Coronary artery (tissue), 2 donors: ENCODE measurements around the gene CACNA2D2.

Experiments
- DNase-seq: peaks from one replicate; pipeline ENCODE4 v3.0.0-alpha.2; 2017; ENCODE audit warnings: low spot score
- H3K27ac ChIP-seq, 2 donors: fragments of 200-600 bp; sonication (generic); one replicate each; pipeline ENCODE4 v1.5.1; 2016 to 2019
- H3K4me3 ChIP-seq: fragments of 200-600 bp; sonication (generic); 2 replicates; pipeline ENCODE4 v1.5.1; 2016; ENCODE audit warnings: mild to moderate bottlenecking, moderate library complexity
- TF ChIP-seq, protein P1 (sequence below): fragments of 200-600 bp; sonication (generic); IDR thresholded peaks from one replicate; pipeline ENCODE4 v1.5.1; 2019; ENCODE audit warnings: antibody characterized with exemption

Gene CACNA2D2

DNA sequence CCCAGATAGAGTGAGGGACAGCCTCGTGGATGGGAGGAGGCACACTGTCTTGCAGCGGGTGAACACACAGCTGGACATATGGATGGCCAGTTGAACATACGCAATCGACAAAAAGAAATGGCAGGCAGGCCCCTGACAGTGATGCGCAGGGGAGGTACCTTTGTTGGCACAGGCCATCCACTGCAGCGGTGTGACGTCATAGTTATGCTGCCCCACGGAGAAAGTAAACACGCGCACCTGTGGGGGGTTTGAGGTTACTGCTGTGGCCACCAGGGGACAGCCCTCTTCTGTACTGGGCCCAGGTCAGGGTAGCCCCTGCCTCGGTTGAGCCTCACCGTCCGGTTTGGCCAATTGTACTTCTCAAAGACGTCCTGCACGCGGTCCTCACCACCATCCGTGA is 124.7 kb downstream of the CACNA2D2 start:
- no peak for DNase-seq
- Histone ChIP-seq H3K27ac (no peak overlapping the region), H3K4me3 (no peak overlapping the region)
- TF ChIP-seq, protein P1, sequence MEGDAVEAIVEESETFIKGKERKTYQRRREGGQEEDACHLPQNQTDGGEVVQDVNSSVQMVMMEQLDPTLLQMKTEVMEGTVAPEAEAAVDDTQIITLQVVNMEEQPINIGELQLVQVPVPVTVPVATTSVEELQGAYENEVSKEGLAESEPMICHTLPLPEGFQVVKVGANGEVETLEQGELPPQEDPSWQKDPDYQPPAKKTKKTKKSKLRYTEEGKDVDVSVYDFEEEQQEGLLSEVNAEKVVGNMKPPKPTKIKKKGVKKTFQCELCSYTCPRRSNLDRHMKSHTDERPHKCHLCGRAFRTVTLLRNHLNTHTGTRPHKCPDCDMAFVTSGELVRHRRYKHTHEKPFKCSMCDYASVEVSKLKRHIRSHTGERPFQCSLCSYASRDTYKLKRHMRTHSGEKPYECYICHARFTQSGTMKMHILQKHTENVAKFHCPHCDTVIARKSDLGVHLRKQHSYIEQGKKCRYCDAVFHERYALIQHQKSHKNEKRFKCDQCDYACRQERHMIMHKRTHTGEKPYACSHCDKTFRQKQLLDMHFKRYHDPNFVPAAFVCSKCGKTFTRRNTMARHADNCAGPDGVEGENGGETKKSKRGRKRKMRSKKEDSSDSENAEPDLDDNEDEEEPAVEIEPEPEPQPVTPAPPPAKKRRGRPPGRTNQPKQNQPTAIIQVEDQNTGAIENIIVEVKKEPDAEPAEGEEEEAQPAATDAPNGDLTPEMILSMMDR: no peak

DNA sequence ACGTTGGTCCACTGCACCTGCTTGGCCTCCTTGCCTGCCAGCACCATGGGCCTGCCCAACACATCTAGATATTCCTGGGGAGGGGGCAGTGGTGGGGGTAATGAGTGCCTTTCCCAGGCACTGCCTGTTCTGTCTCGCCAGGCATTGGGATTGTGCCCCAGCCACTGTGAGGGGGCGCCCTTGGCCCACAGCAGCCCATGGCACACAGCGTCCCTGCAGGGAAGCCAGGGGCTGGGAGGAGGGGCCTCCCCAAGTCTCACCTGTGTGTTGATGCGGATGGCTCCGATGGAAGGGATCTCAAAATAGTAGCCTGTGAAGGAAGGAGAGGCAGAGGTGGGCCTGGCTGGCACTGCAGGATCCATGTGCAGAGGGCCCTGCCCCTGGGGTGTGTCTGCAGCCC is 125.4 kb downstream of the CACNA2D2 start:
- Histone ChIP-seq H3K4me3 (no peak overlapping the region), H3K27ac (no peak overlapping the region)
- TF ChIP-seq, protein P1: no peak
- DNase-seq: no peak

DNA sequence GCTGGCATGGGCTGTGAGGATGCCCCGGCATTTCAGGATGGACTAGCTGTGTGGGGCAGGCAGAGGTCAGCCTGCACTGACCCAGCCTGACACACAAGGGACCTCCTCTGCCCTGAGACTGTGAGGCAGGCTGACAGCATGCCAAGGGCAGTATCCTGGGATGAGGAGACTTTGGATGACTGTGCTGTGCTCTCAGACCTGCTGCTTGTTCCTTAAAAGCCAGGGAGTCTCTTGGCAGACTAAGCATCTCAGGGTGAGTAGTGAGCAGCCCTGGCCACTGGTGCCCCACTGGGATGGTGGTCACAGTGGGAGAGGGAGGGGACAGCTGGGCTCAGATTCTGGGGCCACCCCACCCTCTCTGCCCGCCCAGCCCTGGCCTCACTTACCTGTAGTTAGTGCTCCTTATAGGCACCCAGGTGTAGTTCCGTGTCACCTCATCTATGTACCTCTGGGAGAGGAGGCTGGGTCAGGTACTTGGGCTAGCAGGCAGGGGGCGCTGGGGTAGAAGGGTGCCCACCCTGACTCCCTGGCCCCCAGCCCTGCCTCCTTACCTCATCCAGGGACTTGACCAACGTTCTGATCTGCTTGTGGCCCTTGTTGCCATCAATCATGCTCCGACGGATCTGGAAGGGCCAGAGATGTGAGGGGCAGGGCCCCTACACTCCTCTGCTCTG is 128.0 kb downstream of the CACNA2D2 start:
- H3K27ac ChIP-seq: no peak overlapping the region
- TF ChIP-seq, protein P1: no peak
- no peak for DNase-seq
- H3K4me3 ChIP-seq: no peak overlapping the region

DNA sequence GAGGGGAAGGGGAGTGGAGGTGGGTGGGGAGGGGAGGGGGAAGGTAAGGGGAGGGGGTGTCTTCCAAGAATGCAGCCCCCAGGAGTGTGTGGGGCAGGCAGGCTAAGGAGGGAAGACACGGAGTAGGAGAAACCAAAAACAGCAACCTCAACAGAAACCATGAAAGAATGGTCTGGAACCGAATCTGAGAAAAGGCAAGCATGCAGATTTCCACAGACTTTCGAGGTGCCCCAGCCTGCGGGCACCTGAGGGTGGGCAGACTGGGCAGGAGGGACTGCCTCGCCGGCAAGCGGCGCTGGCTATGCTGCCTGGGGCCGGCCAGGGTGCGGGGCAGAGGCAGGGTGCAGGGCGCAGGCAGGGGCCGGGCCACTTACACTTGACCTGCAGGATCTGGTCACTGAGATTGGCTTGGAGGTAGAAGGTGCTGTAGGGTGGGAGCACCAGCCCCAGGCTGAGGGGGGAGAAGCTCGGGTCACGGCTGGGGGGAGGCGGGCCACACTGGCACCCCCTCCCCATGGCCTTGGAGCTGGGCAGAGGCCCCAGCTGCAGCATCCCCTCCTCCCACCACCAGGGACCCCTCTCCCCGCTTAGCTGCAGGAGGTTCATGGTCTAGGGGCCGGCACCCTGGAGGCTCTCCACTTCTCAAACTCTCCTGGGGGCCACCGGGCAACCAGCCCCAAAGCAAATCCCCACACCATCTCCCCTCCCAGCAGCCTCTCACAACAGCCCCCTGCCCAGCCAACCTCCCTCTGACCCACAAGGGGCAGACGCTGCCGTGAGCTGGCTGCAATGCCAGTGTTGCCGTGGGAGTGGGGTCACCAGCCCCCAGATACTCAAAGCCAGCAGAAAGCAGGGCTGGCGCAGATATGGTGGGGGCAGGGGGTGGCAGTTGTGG is 128.8 kb downstream of the CACNA2D2 start:
- no peak for DNase-seq
- H3K4me3 ChIP-seq: no peak overlapping the region
- TF ChIP-seq, protein P1: no peak
- H3K27ac ChIP-seq: no peak overlapping the region

DNA sequence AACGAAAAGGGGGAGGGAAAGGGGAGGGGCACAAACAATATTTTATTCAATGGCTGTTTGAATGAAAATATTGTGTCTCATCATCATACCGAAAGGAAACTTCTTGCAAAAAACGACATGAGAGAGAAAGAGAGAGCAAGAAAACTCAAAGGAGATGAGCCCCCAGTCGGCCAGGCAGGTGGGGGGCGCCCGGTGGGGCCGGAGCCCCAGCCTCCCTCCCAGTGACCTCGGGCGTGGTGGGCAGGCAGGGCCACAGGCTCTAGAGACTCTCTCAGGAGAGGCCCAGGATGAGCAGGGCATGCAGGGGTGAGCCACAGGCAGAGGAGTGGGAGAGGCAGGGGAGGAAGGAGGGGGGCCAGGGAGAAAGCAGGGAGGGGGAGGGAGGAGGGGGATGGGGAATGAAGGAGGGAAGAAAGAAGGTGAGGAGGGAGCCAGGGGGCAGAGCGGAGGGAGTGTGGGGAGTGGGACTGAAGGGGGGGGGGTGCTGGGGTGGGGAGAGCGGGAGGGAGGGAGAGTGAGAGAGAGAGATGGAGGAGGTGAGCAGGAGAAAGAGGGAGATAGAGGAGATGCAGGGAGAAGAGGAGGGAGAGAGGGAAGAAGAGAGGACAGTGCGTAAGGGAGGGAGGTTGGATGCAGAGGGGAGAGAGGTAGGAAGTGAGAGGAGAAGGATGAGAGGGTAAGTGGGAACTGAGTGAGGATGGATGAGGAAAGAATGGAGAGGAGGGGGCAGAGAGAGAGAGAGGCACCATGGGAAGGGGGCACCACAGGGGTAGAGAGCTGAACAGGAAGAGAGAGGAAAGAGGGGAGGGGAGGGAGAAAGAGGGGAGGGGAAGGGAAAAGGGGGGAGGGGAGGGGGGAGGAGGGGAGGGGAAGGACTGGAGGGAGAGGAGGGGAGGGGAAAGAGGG is 130.0 kb downstream of the CACNA2D2 start:
- Histone ChIP-seq H3K27ac (no peak overlapping the region), H3K4me3 (no peak overlapping the region)
- TF ChIP-seq, protein P1: no peak
- no peak for DNase-seq

DNA sequence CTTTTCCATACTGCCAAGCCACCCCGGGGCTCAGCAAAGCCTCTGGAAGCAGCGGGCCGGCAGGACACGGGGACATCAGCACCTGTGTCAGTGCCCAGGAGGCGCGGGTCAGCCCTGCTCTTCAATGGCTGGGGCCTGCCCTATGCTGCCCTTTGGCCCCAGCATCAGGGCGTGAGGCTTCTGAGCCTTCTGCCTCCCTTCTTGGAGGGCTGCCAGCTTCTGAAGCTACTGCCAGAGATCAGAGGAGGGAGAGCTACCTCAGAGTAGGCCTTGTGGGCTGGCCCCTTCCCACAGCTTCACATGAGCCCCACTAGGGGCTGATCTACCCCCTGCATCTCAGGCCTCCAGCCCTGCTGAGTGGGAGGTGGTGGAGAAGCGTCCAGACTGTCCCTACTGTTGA is 131.1 kb downstream of the CACNA2D2 start:
- no peak overlapping the region for H3K4me3 ChIP-seq
- TF ChIP-seq, protein P1: no peak
- no peak for DNase-seq
- H3K27ac ChIP-seq: no peak overlapping the region
